GM18519 (cell line): ENCODE data around the gene HLA-DPB1.

Experiments
- ATAC-seq: cut with Tn5 transposase; IDR thresholded peaks from one replicate; pipeline ENCODE4 v1.9.1; 2021; ENCODE audit warnings: mild to moderate bottlenecking, moderate library complexity; ENCODE audit not compliant: unreplicated experiment, low FRiP score

HLA-DPB1 gene

GRCh38 chr6:33126101-33126714, 50.4 kb downstream of the HLA-DPB1 start:
- ATAC-seq = no peak

DNA sequence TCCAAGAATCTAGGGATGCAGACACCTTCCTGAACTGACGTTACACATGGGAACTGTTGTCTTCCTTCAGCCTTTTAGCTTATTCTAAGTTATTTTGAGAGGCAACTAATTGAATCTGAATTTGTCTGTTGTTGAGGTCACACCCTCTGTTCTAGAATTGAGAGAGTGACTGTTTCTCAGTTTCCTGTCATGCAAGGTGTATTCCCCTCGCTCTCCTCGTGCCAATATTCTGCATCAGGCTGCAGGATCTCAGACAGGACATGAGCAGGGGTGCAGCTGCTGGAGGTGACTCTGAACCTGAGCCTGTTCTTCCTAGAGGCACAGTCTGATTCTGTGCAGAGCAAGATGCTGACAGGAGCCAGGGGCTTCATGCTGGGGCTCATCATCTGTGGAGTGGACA, 52.5 kb downstream of the HLA-DPB1 start:
- ATAC-seq = no peak

- ATAC-seq = no peak
Observed at GRCh38 chr6:33132081-33132524, 56.3 kb downstream of the HLA-DPB1 start.

DNA sequence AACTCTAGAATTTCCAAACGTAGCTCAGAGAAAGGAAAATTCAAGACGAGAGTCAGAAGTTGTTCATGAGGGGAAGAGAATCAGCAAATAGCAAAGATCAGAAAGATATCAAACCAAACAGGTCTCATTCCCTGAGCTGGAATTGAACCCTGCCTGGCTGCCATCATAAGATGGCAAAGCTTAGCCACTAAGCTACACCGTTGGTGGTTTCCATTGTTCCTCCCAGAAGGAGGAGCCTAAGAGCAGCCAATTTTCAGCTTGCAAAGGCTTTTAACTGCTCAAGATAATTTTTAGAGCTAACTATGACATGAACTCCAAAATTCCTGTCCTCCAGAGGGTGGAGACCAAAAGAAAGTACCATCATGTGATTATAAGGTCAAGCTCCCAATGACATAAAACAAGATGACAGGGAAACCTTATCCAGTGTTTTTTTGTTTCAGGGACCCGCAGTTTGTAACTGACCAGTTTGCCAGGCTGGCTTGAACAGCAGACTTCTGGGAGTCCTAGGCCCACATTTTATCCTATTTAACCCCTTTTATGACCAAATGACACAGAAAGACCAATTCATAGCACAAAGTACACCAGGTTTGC, 60.6 kb downstream of the HLA-DPB1 start:
- ATAC-seq = no peak
